H1 (cell line): ENCODE data around the gene SMIM28. TPM values are rescaled to one million over a fixed set of nuclear protein-coding genes. Genes with fewer than 3 reads are reported as not detected.

Source experiments
- CTCF ChIA-PET: fragments of 300-600 bp; sonication (Branson Sonifier 250); formaldehyde crosslinking; loops from one replicate; lab custom pipeline; 2021; ENCODE audit not compliant: partially characterized antibody; lab: Charles Lee
- POLR2A ChIA-PET: fragments of 300-600 bp; sonication (Branson Sonifier 250); formaldehyde crosslinking; loops from one replicate; lab custom pipeline; 2021; ENCODE audit warnings: inconsistent platforms; ENCODE audit not compliant: partially characterized antibody; lab: Charles Lee
- DNase-seq, 2 experiments: peaks; one replicate each; pipeline versions ENCODE4 v3.0.0 to v3.0.0-alpha.2; 2010 to 2022; ENCODE audit warnings: low spot score in 2 of 2, low read depth in 1 of 2, mixed read lengths in 1 of 2
- FAIRE-seq: peaks from 2 replicates; lab custom pipeline; 2011; peaks lifted over from hg19 to GRCh38; lab: Jason Lieb, UNC
- H2AFZ ChIP-seq: 2 replicates; pipeline ENCODE4 v1.8.1; 2012; ENCODE audit warnings: low read length, inconsistent platforms
- H2AK5ac ChIP-seq: 2 replicates; pipeline ENCODE4 v1.6.1; 2013; ENCODE audit warnings: low read depth, low read length
- H2BK120ac ChIP-seq: replicated peaks from 2 replicates; pipeline ENCODE3; 2013; ENCODE audit warnings: low read depth, low read length, inconsistent platforms
- H2BK12ac ChIP-seq: 2 replicates; pipeline ENCODE4 v1.6.1; 2013; ENCODE audit warnings: low read depth, low read length
- H2BK15ac ChIP-seq: 2 replicates; pipeline ENCODE4 v1.6.1; 2013; ENCODE audit warnings: low read length
- H2BK20ac ChIP-seq: 2 replicates; pipeline ENCODE4 v1.6.1; 2013; ENCODE audit warnings: low read length
- H2BK5ac ChIP-seq: 2 replicates; pipeline ENCODE4 v1.6.1; 2013; ENCODE audit warnings: low read depth, low read length
- H3K14ac ChIP-seq: 2 replicates; pipeline ENCODE4 v1.6.1; 2013; ENCODE audit warnings: inconsistent platforms; ENCODE audit not compliant: insufficient read length
- H3K18ac ChIP-seq: 2 replicates; pipeline ENCODE4 v1.6.1; 2013; ENCODE audit warnings: low read length; ENCODE audit errors: extremely low read depth
- H3K23ac ChIP-seq: 2 replicates; pipeline ENCODE4 v1.6.1; 2013; ENCODE audit warnings: inconsistent platforms; ENCODE audit not compliant: insufficient read length
- H3K23me2 ChIP-seq: 2 replicates; pipeline ENCODE4 v1.6.1; 2013; ENCODE audit warnings: low read depth, low read length
- H3K27ac ChIP-seq: 2 replicates; pipeline ENCODE4 v1.6.1; 2011; ENCODE audit warnings: low read depth, low read length, inconsistent platforms
- H3K27me3 ChIP-seq, 4 experiments: replicated peaks in 1 of 4; 1 replicate in 1 of 4; 2 replicates in 3 of 4; pipeline versions ENCODE4 v1.6.1 to v1.8.1; 2011 to 2013; ENCODE audit warnings: low read length in 3 of 4, mild to moderate bottlenecking in 3 of 4, inconsistent platforms in 2 of 4, mixed read lengths in 2 of 4, moderate library complexity in 1 of 4; ENCODE audit not compliant: control insufficient read depth in 3 of 4, insufficient read depth in 3 of 4; ENCODE audit errors: extremely low read depth in 1 of 4
- H3K36me3 ChIP-seq, 4 experiments: 2 replicates each; pipeline versions ENCODE4 v1.6.1 to v1.8.1; 2011 to 2013; ENCODE audit warnings: mild to moderate bottlenecking in 4 of 4, low read length in 3 of 4, moderate library complexity in 2 of 4, control low read depth in 1 of 4, inconsistent platforms in 1 of 4; ENCODE audit not compliant: insufficient read depth in 4 of 4, control insufficient read depth in 2 of 4
- H3K4ac ChIP-seq: replicated peaks from 2 replicates; pipeline ENCODE3; 2013; ENCODE audit warnings: low read length, low read depth, mixed read lengths, inconsistent platforms; ENCODE audit not compliant: insufficient read length
- H3K4me1 ChIP-seq, 4 experiments: replicated peaks in 1 of 4; 1 replicate in 1 of 4; 2 replicates in 3 of 4; pipeline versions ENCODE4 v1.6.1 to v1.8.1; 2011 to 2013; ENCODE audit warnings: low read length in 3 of 4, inconsistent platforms in 2 of 4, mixed read lengths in 1 of 4; ENCODE audit not compliant: insufficient read depth in 4 of 4, control insufficient read depth in 3 of 4
- H3K4me2 ChIP-seq, 2 experiments: 2 replicates each; pipeline versions ENCODE4 v1.6.1 to v1.8.1; 2011 to 2013; ENCODE audit warnings: low read depth in 2 of 2, low read length in 2 of 2, control low read depth in 1 of 2, inconsistent platforms in 1 of 2, mild to moderate bottlenecking in 1 of 2; ENCODE audit not compliant: insufficient read depth in 1 of 2
- H3K4me3 ChIP-seq, 4 experiments: fragments of 200-600, 300-600 bp in 1 of 4; sonication (generic), shearing (Covaris generic), sonication (Bioruptor Twin) in 1 of 4; 2 replicates each; pipeline versions ENCODE4 v1.5.1 to v1.8.1; 2011 to 2016; ENCODE audit warnings: low read length in 4 of 4, low read depth in 3 of 4, control low read depth in 2 of 4, inconsistent platforms in 2 of 4, mild to moderate bottlenecking in 2 of 4, mixed read lengths in 1 of 4, moderate library complexity in 1 of 4; ENCODE audit not compliant: insufficient read depth in 2 of 4; ENCODE audit errors: extremely low read depth in 1 of 4
- H3K56ac ChIP-seq: replicated peaks from 2 replicates; pipeline ENCODE3; 2013; ENCODE audit warnings: low read depth, mild to moderate bottlenecking, mixed read lengths, low read length, inconsistent platforms; ENCODE audit not compliant: insufficient read length
- H3K79me1 ChIP-seq: 2 replicates; pipeline ENCODE4 v1.6.1; 2013; ENCODE audit warnings: low read depth, low read length, control low read depth
- H3K79me2 ChIP-seq, 2 experiments: 2 replicates each; pipeline versions ENCODE4 v1.6.1 to v1.8.1; 2012 to 2013; ENCODE audit warnings: low read length in 2 of 2, mild to moderate bottlenecking in 2 of 2, inconsistent platforms in 1 of 2; ENCODE audit not compliant: insufficient read depth in 2 of 2, control insufficient read depth in 1 of 2
- H3K9ac ChIP-seq, 4 experiments: replicated peaks in 1 of 4; 1 replicate in 1 of 4; 2 replicates in 3 of 4; pipeline versions ENCODE4 v1.6.1 to v1.8.1; 2011 to 2013; ENCODE audit warnings: low read depth in 3 of 4, low read length in 3 of 4, control low read depth in 2 of 4, mild to moderate bottlenecking in 2 of 4, moderate library complexity in 2 of 4, inconsistent platforms in 1 of 4; ENCODE audit errors: extremely low read depth in 1 of 4
- H3K9me3 ChIP-seq, 2 experiments: 2 replicates each; pipeline versions ENCODE4 v1.6.1 to v1.8.1; 2012 to 2013; ENCODE audit warnings: mild to moderate bottlenecking in 2 of 2, moderate library complexity in 2 of 2, control low read depth in 1 of 2, inconsistent platforms in 1 of 2, low read depth in 1 of 2, low read length in 1 of 2, mixed read lengths in 1 of 2; ENCODE audit not compliant: insufficient read depth in 2 of 2
- H4K20me1 ChIP-seq, 2 experiments: replicated peaks in 1 of 2; 2 replicates each; pipeline versions ENCODE3 to v1.8.1; 2011 to 2013; ENCODE audit warnings: inconsistent platforms in 2 of 2, low read length in 2 of 2, mild to moderate bottlenecking in 1 of 2; ENCODE audit not compliant: insufficient read depth in 2 of 2, control insufficient read depth in 1 of 2
- H4K5ac ChIP-seq: 2 replicates; pipeline ENCODE4 v1.6.1; 2013; ENCODE audit warnings: low read length, low read depth, mixed read lengths, inconsistent platforms; ENCODE audit not compliant: insufficient read length
- H4K8ac ChIP-seq: 2 replicates; pipeline ENCODE4 v1.8.0; 2013; ENCODE audit warnings: mild to moderate bottlenecking, moderate library complexity, low read length, inconsistent platforms; ENCODE audit not compliant: insufficient read depth; ENCODE audit errors: extremely low read depth
- H4K91ac ChIP-seq: replicated peaks from 2 replicates; pipeline ENCODE3; 2013; ENCODE audit warnings: low read length, mixed read lengths, inconsistent platforms; ENCODE audit not compliant: insufficient read length
- BRCA1 ChIP-seq: IDR thresholded peaks from 2 replicates; pipeline ENCODE4 v1.6.1; 2012; ENCODE audit warnings: low read depth, low read length, improper control_type of control experiment
- CTCF ChIP-seq, 3 experiments: IDR thresholded peaks; 1 replicate in 2 of 3; 2 replicates in 1 of 3; pipeline versions ENCODE4 v1.5.1 to v1.6.1; 2011; ENCODE audit warnings: low read length in 3 of 3, mild to moderate bottlenecking in 3 of 3, inconsistent platforms in 2 of 3, low read depth in 1 of 3, moderate library complexity in 1 of 3; ENCODE audit not compliant: insufficient read depth in 1 of 3; ENCODE audit errors: control extremely low read depth in 1 of 3
- GABPA ChIP-seq: IDR thresholded peaks from 2 replicates; pipeline ENCODE4 v1.6.1; 2011; ENCODE audit warnings: mild to moderate bottlenecking, low read length, moderate library complexity, borderline replicate concordance; ENCODE audit not compliant: insufficient read depth
- NRF1 ChIP-seq: IDR thresholded peaks from 2 replicates; pipeline ENCODE4 v1.6.1; 2011; ENCODE audit warnings: mild to moderate bottlenecking, low read depth, low read length, improper control_type of control experiment
- PHF8 ChIP-seq: fragments of 200-600 bp; sonication (generic); conservative IDR thresholded peaks from 2 replicates; pipeline ENCODE4 v1.7.1; 2012; ENCODE audit warnings: low read depth, mild to moderate bottlenecking, inconsistent platforms, low read length, moderate library complexity
- RFX5 ChIP-seq: IDR thresholded peaks from 2 replicates; pipeline ENCODE4 v1.6.1; 2011; ENCODE audit warnings: low read depth, low read length, improper control_type of control experiment, borderline replicate concordance
- SAP30 ChIP-seq: fragments of 300-600 bp; sonication (generic); IDR thresholded peaks from 2 replicates; pipeline ENCODE4 v1.7.1; 2012; ENCODE audit warnings: low read length, moderate library complexity, mild to moderate bottlenecking, inconsistent platforms; ENCODE audit not compliant: insufficient read depth, insufficient replicate concordance
- WGBS, 2 experiments: shearing (Covaris generic) in 1 of 2; methylation state at CpG; one replicate each; pipeline versions ENCODE4 v1.1.6 to v1.1.7; 2013 to 2015; ENCODE audit warnings: low lambda C conversion rate in 2 of 2, mixed read lengths in 2 of 2, inconsistent platforms in 1 of 2, low coverage in 1 of 2, missing lambda C conversion rate in 1 of 2; ENCODE audit not compliant: insufficient replicate concordance in 2 of 2, insufficient coverage in 1 of 2, insufficient read length in 1 of 2; ENCODE audit errors: extremely low coverage in 1 of 2, missing lambda C conversion rate in 1 of 2; 5-methylcytosine and 5-hydroxymethylcytosine counted together
- polyA plus RNA-seq, 7 experiments: library from polyadenylated mRNA; depleted of rRNA in 3 of 7; stranded (reverse) in 5 of 7; unstranded in 2 of 7; fragments of >200 nt in 5 of 7; fragments of 200-250 nt in 2 of 7; gene quantifications; 1 replicate in 5 of 7; 2 replicates in 1 of 7; 4 replicates in 1 of 7; pipeline versions ENCODE4 v1.2.1 to v1.2.3, GENCODE V29; 2011 to 2013; ENCODE audit warnings: missing spikeins in 2 of 7, mixed read lengths in 2 of 7
- total RNA-seq: library from RNA; stranded (reverse); fragmentation: NEBNext Ultra II Directional; extraction: Animal tissue kit (Norgen Biotek cat#: 25700); gene quantifications from 2 replicates; pipeline ENCODE4 v1.2.1, GENCODE V29; 2021
- TF ChIP-seq, protein P1 (sequence below): IDR thresholded peaks from 2 replicates; pipeline ENCODE4 v1.6.1; 2012; ENCODE audit warnings: inconsistent platforms

The SMIM28 gene
- total and polyA plus RNA-seq, 2 of the 8 experiments (the other 6 are each of a cell fraction or from before 2014, with no cell fraction given), result not detected

- 92% methylated on average over 14 of the region's 14 CpGs; no CpG with 5 or more reads in 1 of the 2 experiments for WGBS, 2 experiments
- H3K4me1 ChIP-seq, result peaks cover 8 to 18% (median 12%) of the 10 kb centered on the region in 4 experiments; a peak in 6 of 7 replicates
- H2BK15ac ChIP-seq, result no peak overlapping the region
- FAIRE-seq (no peak), DNase-seq (no peak)
- H2AK5ac ChIP-seq, result no peak overlapping the region
- ChIA-PET CTCF (interaction anchor here (0.6 kb wide), 1 partner anchor 49 kb away, joined by 3 read pairs; no protein-coding TSS in a partner anchor), POLR2A (no interaction called here)
- no peak overlapping the region for H2BK20ac ChIP-seq
- no peak overlapping the region for H4K5ac ChIP-seq
- H3K18ac ChIP-seq, result no peak overlapping the region
- H3K23ac ChIP-seq, result no peak overlapping the region
- H2AFZ ChIP-seq, result no peak overlapping the region
- H2BK120ac ChIP-seq, result no peak overlapping the region
- peaks cover 0 to 10% (median 4%) of the 10 kb centered on the region in 4 experiments; a peak in 3 of 8 replicates for H3K36me3 ChIP-seq
- H3K27ac ChIP-seq, result no peak overlapping the region
- 0 out of 2 replicates have a peak overlapping the region, but pooled peaks have one; percentile 1 for H2BK12ac ChIP-seq
- H3K79me1 ChIP-seq, result no peaks in the 10 kb centered on the region
- no peaks in the 10 kb centered on the region for H3K27me3 ChIP-seq
- no peak overlapping the region; the same call in 1 of the 2 replicates for H4K8ac ChIP-seq
- 0 out of 2 replicates have a peak overlapping the region, but pooled peaks have one; percentile 3 for H2BK5ac ChIP-seq
- H3K9ac ChIP-seq, result no peak overlapping the region
- H3K23me2 ChIP-seq, result no peaks in the 10 kb centered on the region
- no peak overlapping the region for H4K91ac ChIP-seq
- H3K4me3 ChIP-seq, result no peak overlapping the region
- no peak overlapping the region for H3K4me2 ChIP-seq
- no peaks in the 10 kb centered on the region for H3K9me3 ChIP-seq
- H3K56ac ChIP-seq, result no peak overlapping the region
- H4K20me1 ChIP-seq, result no peaks in the 10 kb centered on the region
- no peak overlapping the region for H3K4ac ChIP-seq
- H3K79me2 ChIP-seq, result no peaks in the 10 kb centered on the region
- H3K14ac ChIP-seq, result no peak overlapping the region
- no peak for TF ChIP-seq PHF8
- no peak for TF ChIP-seq GABPA
- TF ChIP-seq, protein P1, sequence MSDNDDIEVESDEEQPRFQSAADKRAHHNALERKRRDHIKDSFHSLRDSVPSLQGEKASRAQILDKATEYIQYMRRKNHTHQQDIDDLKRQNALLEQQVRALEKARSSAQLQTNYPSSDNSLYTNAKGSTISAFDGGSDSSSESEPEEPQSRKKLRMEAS, result no peak
- TF ChIP-seq RFX5, result no peak
- no peak for TF ChIP-seq SAP30
- TF ChIP-seq CTCF (IDR thresholded peaks at IDR 0.05; ENCODE audit: control extremely low read depth in 1 of 3, insufficient read depth in 1 of 3, low read depth in 1 of 3, low read length in 3 of 3), result no peak
- TF ChIP-seq NRF1, result no peak
- no peak for TF ChIP-seq BRCA1
These were observed 43.7 kb upstream of the SMIM28 start for GRCh38 chr6:138334000-138334399.
